A673 (cell line): ENCODE results near the gene LRRTM3. TPM values are rescaled to one million over a fixed set of nuclear protein-coding genes. Genes with fewer than 3 reads are reported as not detected.

Source experiments
- BruUV-seq: library from RNA; stranded (reverse); fragments of 400-500 nt; replicated peaks from 2 replicates; lab custom pipeline; 2021; lab: Mats Ljungman, UMichigan
- CTCF ChIA-PET: fragments of 300-600 bp; sonication (Branson Sonifier 250); formaldehyde crosslinking; loops from one replicate; lab custom pipeline; 2022; ENCODE audit warnings: antibody characterized with exemption; lab: Charles Lee
- POLR2A ChIA-PET: fragments of 300-600 bp; sonication (Branson Sonifier 250); formaldehyde crosslinking; loops from one replicate; lab custom pipeline; 2022; ENCODE audit warnings: antibody characterized with exemption; ENCODE audit not compliant: low non-redundant PET; lab: Charles Lee
- DNase-seq: peaks from one replicate; pipeline ENCODE4 v3.0.0-alpha.2; 2015; ENCODE audit warnings: low spot score
- H3K27ac ChIP-seq: fragments of 200-600 bp; sonication (generic); 2 replicates; pipeline ENCODE4 v1.5.1; 2016; ENCODE audit warnings: mixed run types, low read depth, mild to moderate bottlenecking, mixed read lengths, antibody characterized with exemption, low read length; ENCODE audit not compliant: poor library complexity, severe bottlenecking
- H3K27me3 ChIP-seq: fragments of 200-600 bp; sonication (generic); replicated peaks from 2 replicates; pipeline ENCODE4 v1.6.1; 2017; ENCODE audit warnings: mixed run types, low read depth, mild to moderate bottlenecking, mixed read lengths, antibody characterized with exemption, low read length; ENCODE audit not compliant: insufficient read depth, poor library complexity
- H3K36me3 ChIP-seq: fragments of 200-600 bp; sonication (generic); 2 replicates; pipeline ENCODE4 v1.6.1; 2016; ENCODE audit warnings: mixed run types, mild to moderate bottlenecking, mixed read lengths, antibody characterized with exemption, low read length; ENCODE audit not compliant: insufficient read depth, poor library complexity, severe bottlenecking
- H3K4me1 ChIP-seq: fragments of 200-600 bp; sonication (generic); 2 replicates; pipeline ENCODE4 v1.6.1; 2017; ENCODE audit warnings: mixed run types, mild to moderate bottlenecking, mixed read lengths, antibody characterized with exemption, low read length; ENCODE audit not compliant: insufficient read depth, poor library complexity, severe bottlenecking
- H3K4me3 ChIP-seq: fragments of 200-600 bp; sonication (generic); 2 replicates; pipeline ENCODE4 v1.5.1; 2016; ENCODE audit warnings: low read depth, mixed run types, mild to moderate bottlenecking, mixed read lengths, low read length; ENCODE audit not compliant: poor library complexity, severe bottlenecking
- H3K9me3 ChIP-seq: fragments of 200-600 bp; sonication (generic); 2 replicates; pipeline ENCODE4 v1.6.1; 2016; ENCODE audit warnings: mixed run types, low read depth, mild to moderate bottlenecking, mixed read lengths, antibody characterized with exemption, low read length; ENCODE audit not compliant: poor library complexity, severe bottlenecking
- CTCF ChIP-seq: fragments of 300-800, 200-600 bp; sonication (generic); conservative IDR thresholded peaks from 2 replicates; pipeline ENCODE4 v1.5.1; 2017; ENCODE audit warnings: low read depth, mild to moderate bottlenecking, antibody characterized with exemption, low read length, moderate library complexity, mixed read lengths
- EZH2 ChIP-seq: fragments of 200-600 bp; sonication (generic); IDR thresholded peaks from 2 replicates; pipeline ENCODE4 v1.6.1; 2017; ENCODE audit warnings: borderline replicate concordance, low read depth, mild to moderate bottlenecking, mixed read lengths, antibody characterized with exemption, low read length; ENCODE audit not compliant: poor library complexity, severe bottlenecking
- intact Hi-C: fragments of 100-400 bp; cut with micrococcal nuclease; formaldehyde crosslinking; loops from one replicate; pipeline ENCODE4 v1.10.0; 2022; ENCODE audit not compliant: unreplicated experiment
- total RNA-seq: library from RNA; stranded (reverse); gene quantifications from 2 replicates; pipeline ENCODE4 v1.2.3, GENCODE V29; 2021

LRRTM3 gene
- total RNA-seq, 1 experiment from 2014 or later, result not detected

GRCh38 chr10:66880826-66881225 is 45.0 kb upstream of the LRRTM3 start:
- TF ChIP-seq CTCF, result no peak
- no peak for TF ChIP-seq EZH2
- no peaks in the 10 kb centered on the region for H3K36me3 ChIP-seq
- BruUV-seq, result no TSS peak
- no peaks in the 10 kb centered on the region for H3K9me3 ChIP-seq
- DNase-seq, result no peak
- ChIA-PET CTCF (no interaction called here), POLR2A (no interaction called here)
- H3K4me1 ChIP-seq, result no peaks in the 10 kb centered on the region
- no peak overlapping the region for H3K27ac ChIP-seq
- intact Hi-C loops, result no loop called here
- H3K4me3 ChIP-seq, result no peak overlapping the region
- H3K27me3 ChIP-seq, result no peaks in the 10 kb centered on the region

GRCh38 chr10:66881814-66882213 is 44.0 kb upstream of the LRRTM3 start:
- H3K4me1 ChIP-seq, result no peaks in the 10 kb centered on the region
- CTCF ChIA-PET, result no interaction called here
- H3K27ac ChIP-seq, result no peak overlapping the region
- TF ChIP-seq EZH2, result no peak
- TF ChIP-seq CTCF, result no peak
- no peaks in the 10 kb centered on the region for H3K27me3 ChIP-seq
- POLR2A ChIA-PET, result no interaction called here
- no peak overlapping the region for H3K4me3 ChIP-seq
- no TSS peak for BruUV-seq
- intact Hi-C loops, result no loop called here
- no peaks in the 10 kb centered on the region for H3K36me3 ChIP-seq
- H3K9me3 ChIP-seq, result no peaks in the 10 kb centered on the region
- DNase-seq, result no peak

GRCh38 chr10:66882271-66882670 is 43.6 kb upstream of the LRRTM3 start:
- Histone ChIP-seq H3K9me3 (no peaks in the 10 kb centered on the region), H3K4me3 (no peak overlapping the region), H3K4me1 (no peaks in the 10 kb centered on the region), H3K36me3 (no peaks in the 10 kb centered on the region), H3K27me3 (no peaks in the 10 kb centered on the region), H3K27ac (no peak overlapping the region)
- intact Hi-C loops, result no loop called here
- no TSS peak for BruUV-seq
- DNase-seq, result no peak
- CTCF ChIA-PET, result no interaction called here
- TF ChIP-seq EZH2 (no peak), CTCF (no peak)
- POLR2A ChIA-PET, result no interaction called here
